Kidney epithelial cell (primary cell): ENCODE data around the gene SLC7A14. TPM values are rescaled to one million over a fixed set of nuclear protein-coding genes. Genes with fewer than 3 reads are reported as not detected.

ENCODE experiments used
- DNase-seq: peaks from one replicate; pipeline ENCODE4 v3.0.0-alpha.2; 2010; ENCODE audit warnings: low read depth
- H3K27me3 ChIP-seq: 2 replicates; pipeline ENCODE4 v1.6.0; 2011; ENCODE audit warnings: low read length; ENCODE audit not compliant: control insufficient read depth, insufficient read depth
- H3K36me3 ChIP-seq: 2 replicates; pipeline ENCODE4 v1.5.1; 2011; ENCODE audit warnings: low read length; ENCODE audit not compliant: control insufficient read depth, insufficient read depth
- H3K4me3 ChIP-seq: 2 replicates; pipeline ENCODE4 v1.5.1; 2011; ENCODE audit warnings: low read depth, mild to moderate bottlenecking, control low read depth, low read length
- CTCF ChIP-seq: IDR thresholded peaks from 2 replicates; pipeline ENCODE4 v1.5.1; 2011; ENCODE audit warnings: mild to moderate bottlenecking, moderate library complexity, low read length, control low read depth, inconsistent platforms; ENCODE audit not compliant: insufficient read depth, poor library complexity, severe bottlenecking
- total RNA-seq: library from RNA; depleted of rRNA; stranded (reverse); fragments of >200 nt; gene quantifications from 2 replicates; pipeline ENCODE4 v1.2.3, GENCODE V29; 2015

The SLC7A14 gene
- total RNA-seq, 1 donor from 2014 or later = not detected

GRCh38 chr3:170566413-170566812, 19.5 kb downstream of the SLC7A14 start:
- Histone ChIP-seq H3K36me3 (no peaks in the 10 kb centered on the region), H3K4me3 (no peak overlapping the region), H3K27me3 (no peaks in the 10 kb centered on the region)
- no peak for TF ChIP-seq CTCF
- DNase-seq = no peak

DNA sequence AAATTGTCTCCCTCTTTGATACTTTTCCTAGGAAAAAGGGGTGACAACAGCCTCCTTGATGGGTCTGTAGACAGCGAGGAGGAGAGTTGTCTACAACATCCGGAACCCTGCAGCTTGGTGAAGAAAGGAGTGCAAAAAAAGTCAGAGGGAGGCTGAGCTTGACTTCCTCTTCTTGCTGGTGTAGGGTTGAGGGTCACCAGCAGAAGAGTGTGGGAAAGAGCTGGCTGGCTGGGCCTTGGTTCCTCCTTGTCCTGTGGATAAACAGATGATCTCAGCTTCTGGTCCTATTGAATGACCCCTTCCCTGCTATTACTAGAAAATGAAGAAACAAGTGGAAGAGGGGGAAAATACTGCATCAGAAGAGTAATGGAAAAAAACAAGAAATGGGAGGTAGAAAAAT, 20.4 kb downstream of the SLC7A14 start:
- no peak for TF ChIP-seq CTCF
- no peaks in the 10 kb centered on the region for H3K36me3 ChIP-seq
- H3K4me3 ChIP-seq = no peak overlapping the region
- DNase-seq = no peak
- no peaks in the 10 kb centered on the region for H3K27me3 ChIP-seq

GRCh38 chr3:170564664-170565063, 21.2 kb downstream of the SLC7A14 start:
- no peak for DNase-seq
- no peaks in the 10 kb centered on the region for H3K36me3 ChIP-seq
- no peaks in the 10 kb centered on the region for H3K27me3 ChIP-seq
- no peak for TF ChIP-seq CTCF
- no peak overlapping the region for H3K4me3 ChIP-seq

DNA sequence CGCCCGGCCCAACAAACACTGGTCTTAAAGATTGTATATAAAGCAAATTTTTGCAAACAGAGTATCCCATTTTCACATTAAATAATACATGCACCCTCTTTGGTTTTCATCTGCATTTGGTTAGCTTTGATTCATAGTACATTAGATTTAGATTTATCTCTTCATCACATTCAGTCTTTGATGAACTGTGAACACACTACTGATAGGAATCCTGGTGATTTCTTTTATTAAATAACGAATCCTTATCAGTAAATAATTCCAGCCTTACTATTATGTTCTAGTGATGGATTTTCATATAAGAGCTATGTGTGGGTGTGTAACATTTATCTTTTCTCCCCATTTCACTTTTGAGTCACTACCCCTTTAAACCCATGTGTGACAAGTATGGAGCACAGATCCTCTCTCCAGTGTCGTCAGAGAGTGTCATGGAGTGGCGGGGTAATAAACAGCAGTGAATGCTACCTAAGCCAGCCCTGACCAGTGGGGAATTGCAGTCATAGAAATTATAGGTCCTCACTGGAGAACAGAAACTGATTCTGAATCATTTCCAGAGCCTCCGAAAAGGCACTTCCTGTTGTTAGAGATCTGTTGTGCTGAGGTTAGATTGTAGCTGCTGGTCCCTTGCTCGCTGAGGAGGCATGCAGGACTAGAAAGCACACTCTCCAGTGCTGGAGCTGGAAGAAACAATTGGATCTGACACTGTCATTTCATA, 22.0 kb downstream of the SLC7A14 start:
- DNase-seq = no peak
- no peak for TF ChIP-seq CTCF

DNA sequence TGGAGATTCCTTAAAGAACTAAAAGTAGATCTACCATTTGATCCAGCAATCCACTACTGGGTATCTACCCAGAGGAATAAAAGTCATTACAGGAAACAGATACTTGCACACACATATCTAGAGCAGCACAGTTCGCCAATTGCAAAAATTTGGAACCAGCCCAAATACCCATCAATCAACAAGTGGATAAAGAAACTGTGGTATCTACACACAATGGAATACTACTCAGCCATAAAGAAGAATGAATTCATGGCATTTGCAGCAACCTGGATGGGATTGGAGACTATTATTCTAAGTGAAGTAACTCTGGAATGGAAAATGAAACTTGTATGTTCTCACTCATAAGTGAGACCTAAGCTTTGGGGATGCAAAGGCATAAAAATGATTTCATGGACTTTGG, 23.8 kb downstream of the SLC7A14 start:
- no peak for TF ChIP-seq CTCF
- Histone ChIP-seq H3K4me3 (no peak overlapping the region), H3K27me3 (no peaks in the 10 kb centered on the region)

More for the DNA sequence above, 22.0 kb downstream of the SLC7A14 start:
- no peaks in the 10 kb centered on the region for H3K36me3 ChIP-seq
- no peak overlapping the region for H3K4me3 ChIP-seq
- no peaks in the 10 kb centered on the region for H3K27me3 ChIP-seq

DNA sequence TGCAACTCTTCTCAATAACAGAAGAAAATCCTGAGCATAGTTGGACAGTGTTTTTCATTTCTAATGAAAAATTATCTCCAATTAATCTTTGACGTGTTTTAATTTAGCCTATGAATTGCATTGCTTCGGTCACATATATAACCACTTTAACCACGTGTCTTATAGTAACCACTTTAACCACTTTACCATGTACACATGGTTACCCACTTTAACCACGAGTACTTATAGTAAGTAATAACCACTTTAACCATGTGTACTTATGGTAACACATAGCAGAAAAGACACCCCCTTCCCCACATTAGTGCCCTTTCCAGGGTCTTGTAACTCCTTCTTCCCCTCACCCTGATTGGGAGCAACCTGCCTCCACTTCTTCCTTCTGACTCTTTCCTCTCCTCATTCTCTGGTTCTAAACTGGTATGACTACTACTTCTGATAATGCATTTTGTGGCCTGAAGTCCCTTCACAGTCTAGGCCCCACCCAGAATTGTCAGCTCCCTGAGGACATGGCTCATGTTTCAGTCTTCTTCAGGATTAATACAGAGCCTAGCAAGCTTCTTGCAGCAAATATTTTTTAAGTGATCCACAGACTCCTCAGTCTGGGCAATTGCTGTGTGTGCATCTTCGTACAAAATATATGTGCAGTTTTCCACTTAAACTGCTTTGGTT, 25.0 kb downstream of the SLC7A14 start:
- DNase-seq = no peak
- no peak for TF ChIP-seq CTCF
- no peak overlapping the region for H3K4me3 ChIP-seq

More for the DNA sequence above, 23.8 kb downstream of the SLC7A14 start:
- no peak for DNase-seq
- H3K36me3 ChIP-seq = no peaks in the 10 kb centered on the region

More for the DNA sequence above, 25.0 kb downstream of the SLC7A14 start:
- H3K27me3 ChIP-seq = no peaks in the 10 kb centered on the region
- H3K36me3 ChIP-seq = no peaks in the 10 kb centered on the region
